ENCODE data around the gene NRXN3. TPM values are rescaled to one million over a fixed set of nuclear protein-coding genes. Genes with fewer than 3 reads are reported as not detected.

The NRXN3 gene
- total RNA-seq, 2 experiments from 2014 or later, result not detected

DNA sequence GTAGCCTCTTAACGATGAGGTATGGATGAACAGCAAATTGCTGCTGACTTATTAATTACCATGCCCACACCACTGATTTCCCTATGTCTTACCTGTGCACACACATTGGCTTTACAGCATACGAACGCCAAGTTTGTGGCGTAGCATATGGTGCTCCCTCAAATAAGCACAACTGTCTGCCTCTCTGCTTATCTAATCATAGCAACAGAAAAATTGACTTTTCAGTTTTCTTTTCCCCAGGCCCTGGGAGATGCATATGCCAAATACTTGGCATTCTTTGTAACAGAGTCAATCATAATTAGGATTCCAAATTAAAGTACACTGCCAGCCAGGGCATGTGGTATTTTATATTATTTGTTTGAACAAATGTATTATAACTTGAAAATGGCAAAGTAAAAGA is 1415.7 kb downstream of the NRXN3 start:
- no peaks in the 10 kb centered on the region for H3K79me2 ChIP-seq (ENCODE audit: insufficient read depth, low read depth, low read length)
- no peaks in the 10 kb centered on the region for H3K4me1 ChIP-seq (ENCODE audit: insufficient read depth, low read length, poor library complexity, severe bottlenecking)
- ChIA-PET POLR2A (interaction anchor here (0.7 kb wide), 1 partner anchor 375 kb away, joined by 3 read pairs; no protein-coding TSS in a partner anchor), CTCF (ENCODE audit: unreplicated experiment) (no interaction called here)
- no peaks in the 10 kb centered on the region for H3K9me2 ChIP-seq (ENCODE audit: insufficient read depth, low read length)
- no peak overlapping the region for H3K4me2 ChIP-seq (ENCODE audit: low read length)
- no peaks in the 10 kb centered on the region for H3K36me3 ChIP-seq (ENCODE audit: insufficient read depth, low read length)
- H2AFZ ChIP-seq (ENCODE audit: low read length), result no peak overlapping the region
- H3K9me3 ChIP-seq (ENCODE audit: low read length), result no peaks in the 10 kb centered on the region
- no TSS peak for BruUV-seq (replicated peaks)
- intact Hi-C loops (cut with micrococcal nuclease; ENCODE audit: unreplicated experiment), result no loop called here
- no peaks in the 10 kb centered on the region for H4K20me1 ChIP-seq (ENCODE audit: insufficient read depth, low read length)
- TF ChIP-seq EZH2phosphoT487 (IDR thresholded peaks at IDR 0.05; ENCODE audit: borderline replicate concordance, low read depth, low read length), result no peak
- TF ChIP-seq, protein P1, sequence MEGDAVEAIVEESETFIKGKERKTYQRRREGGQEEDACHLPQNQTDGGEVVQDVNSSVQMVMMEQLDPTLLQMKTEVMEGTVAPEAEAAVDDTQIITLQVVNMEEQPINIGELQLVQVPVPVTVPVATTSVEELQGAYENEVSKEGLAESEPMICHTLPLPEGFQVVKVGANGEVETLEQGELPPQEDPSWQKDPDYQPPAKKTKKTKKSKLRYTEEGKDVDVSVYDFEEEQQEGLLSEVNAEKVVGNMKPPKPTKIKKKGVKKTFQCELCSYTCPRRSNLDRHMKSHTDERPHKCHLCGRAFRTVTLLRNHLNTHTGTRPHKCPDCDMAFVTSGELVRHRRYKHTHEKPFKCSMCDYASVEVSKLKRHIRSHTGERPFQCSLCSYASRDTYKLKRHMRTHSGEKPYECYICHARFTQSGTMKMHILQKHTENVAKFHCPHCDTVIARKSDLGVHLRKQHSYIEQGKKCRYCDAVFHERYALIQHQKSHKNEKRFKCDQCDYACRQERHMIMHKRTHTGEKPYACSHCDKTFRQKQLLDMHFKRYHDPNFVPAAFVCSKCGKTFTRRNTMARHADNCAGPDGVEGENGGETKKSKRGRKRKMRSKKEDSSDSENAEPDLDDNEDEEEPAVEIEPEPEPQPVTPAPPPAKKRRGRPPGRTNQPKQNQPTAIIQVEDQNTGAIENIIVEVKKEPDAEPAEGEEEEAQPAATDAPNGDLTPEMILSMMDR (conservative IDR thresholded peaks at IDR 0.05; ENCODE audit: low read length), result no peak
- no peak overlapping the region for H3K27ac ChIP-seq (ENCODE audit: low read depth, low read length, poor library complexity, severe bottlenecking)
- no peak for DNase-seq (ENCODE audit: low spot score)
- H3K4me3 ChIP-seq (ENCODE audit: low read depth, low read length, poor library complexity, severe bottlenecking), result no peak overlapping the region

DNA sequence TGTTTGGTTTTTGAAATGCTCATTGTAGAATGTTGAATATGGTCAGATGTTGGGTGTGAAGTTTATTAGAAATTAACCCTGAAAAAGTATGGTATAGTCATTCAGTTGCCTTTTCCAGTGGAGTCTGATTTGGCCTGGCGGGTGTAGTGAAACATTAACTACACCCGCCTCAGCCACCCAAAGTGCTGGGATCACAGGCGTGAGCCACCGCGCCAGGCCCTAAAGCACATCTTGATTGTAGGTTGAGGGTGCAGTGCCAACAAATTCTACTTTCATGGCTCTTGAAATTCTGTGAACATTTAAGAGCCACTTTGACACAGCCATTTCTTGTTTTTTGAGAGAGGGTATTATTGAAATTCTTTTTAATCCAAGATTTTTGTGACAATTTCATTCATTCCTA is 1416.2 kb downstream of the NRXN3 start:
- no peak for TF ChIP-seq EZH2phosphoT487 (IDR thresholded peaks at IDR 0.05; ENCODE audit: borderline replicate concordance, low read depth, low read length)
- TF ChIP-seq, protein P1 (conservative IDR thresholded peaks at IDR 0.05; ENCODE audit: low read length), result no peak
- BruUV-seq (replicated peaks), result no TSS peak
- H3K4me1 ChIP-seq (ENCODE audit: insufficient read depth, low read length, poor library complexity, severe bottlenecking), result no peaks in the 10 kb centered on the region
- no peak overlapping the region for H3K4me3 ChIP-seq (ENCODE audit: low read depth, low read length, poor library complexity, severe bottlenecking)
- ChIA-PET CTCF (ENCODE audit: unreplicated experiment) (no interaction called here), POLR2A (interaction anchor here (0.7 kb wide), 1 partner anchor 376 kb away, joined by 3 read pairs; no protein-coding TSS in a partner anchor)
- no peaks in the 10 kb centered on the region for H3K79me2 ChIP-seq (ENCODE audit: insufficient read depth, low read depth, low read length)
- no peaks in the 10 kb centered on the region for H4K20me1 ChIP-seq (ENCODE audit: insufficient read depth, low read length)
- no peaks in the 10 kb centered on the region for H3K9me2 ChIP-seq (ENCODE audit: insufficient read depth, low read length)
- no peak for DNase-seq (ENCODE audit: low spot score)
- H3K27ac ChIP-seq (ENCODE audit: low read depth, low read length, poor library complexity, severe bottlenecking), result no peak overlapping the region
- no peak overlapping the region for H2AFZ ChIP-seq (ENCODE audit: low read length)
- intact Hi-C loops (cut with micrococcal nuclease; ENCODE audit: unreplicated experiment), result no loop called here
- H3K4me2 ChIP-seq (ENCODE audit: low read length), result no peak overlapping the region
- H3K9me3 ChIP-seq (ENCODE audit: low read length), result no peaks in the 10 kb centered on the region
- H3K36me3 ChIP-seq (ENCODE audit: insufficient read depth, low read length), result no peaks in the 10 kb centered on the region

DNA sequence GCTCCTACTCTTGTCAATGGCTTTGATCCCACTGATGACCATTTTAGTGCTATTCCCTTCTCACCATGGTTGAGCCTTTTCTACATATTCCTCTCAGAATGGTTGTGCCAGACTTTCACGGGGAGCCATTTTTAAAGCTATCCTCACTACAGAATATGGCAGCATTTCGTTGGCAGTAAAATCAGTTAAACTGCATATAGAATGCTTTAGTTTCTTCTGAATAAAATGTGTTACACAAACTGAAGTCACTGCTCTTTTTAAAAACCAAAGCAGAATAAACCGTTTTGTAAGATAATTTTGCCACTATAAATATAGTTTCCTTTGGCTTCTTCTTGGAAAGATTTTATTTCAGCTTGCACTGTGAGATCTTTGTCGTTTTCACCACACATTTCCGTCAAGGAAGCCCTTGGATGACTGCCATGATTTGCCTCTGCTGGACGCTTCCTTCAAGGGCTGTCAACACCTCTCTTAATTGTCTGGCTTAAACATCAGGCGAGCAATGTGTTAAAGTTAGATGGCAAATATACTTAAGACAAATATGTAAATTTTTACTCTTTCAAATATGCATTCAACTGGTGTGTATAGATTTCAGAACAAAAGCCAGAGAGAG is 1416.9 kb downstream of the NRXN3 start:
- Histone ChIP-seq H3K79me2 (ENCODE audit: insufficient read depth, low read depth, low read length) (no peaks in the 10 kb centered on the region), H3K9me3 (ENCODE audit: low read length) (no peaks in the 10 kb centered on the region), H3K4me3 (ENCODE audit: low read depth, low read length, poor library complexity, severe bottlenecking) (no peak overlapping the region), H3K27ac (ENCODE audit: low read depth, low read length, poor library complexity, severe bottlenecking) (no peak overlapping the region), H3K36me3 (ENCODE audit: insufficient read depth, low read length) (no peaks in the 10 kb centered on the region), H3K4me1 (ENCODE audit: insufficient read depth, low read length, poor library complexity, severe bottlenecking) (no peaks in the 10 kb centered on the region), H4K20me1 (ENCODE audit: insufficient read depth, low read length) (no peaks in the 10 kb centered on the region), H3K9me2 (ENCODE audit: insufficient read depth, low read length) (no peaks in the 10 kb centered on the region), H3K4me2 (ENCODE audit: low read length) (no peak overlapping the region), H2AFZ (ENCODE audit: low read length) (no peak overlapping the region)
- intact Hi-C loops (cut with micrococcal nuclease; ENCODE audit: unreplicated experiment), result no loop called here
- TF ChIP-seq EZH2phosphoT487 (IDR thresholded peaks at IDR 0.05; ENCODE audit: borderline replicate concordance, low read depth, low read length), result no peak
- TF ChIP-seq, protein P1 (conservative IDR thresholded peaks at IDR 0.05; ENCODE audit: low read length), result no peak
- DNase-seq (ENCODE audit: low spot score), result no peak
- BruUV-seq (replicated peaks), result no TSS peak
- CTCF ChIA-PET (ENCODE audit: unreplicated experiment), result no interaction called here
- POLR2A ChIA-PET, result no interaction called here
